Stimulated activated CD8-positive, alpha-beta memory T cell treated with anti-CD3 and anti-CD28 coated beads, Interleukin-12 subunit alpha, Interleukin-12 subunit beta, amount 100 ng/mL, for 1 hour (primary cell): ENCODE data around the gene BCAS3.
"Not testable (repeated sequence)": the region's sequence is repeated elsewhere in the genome, so short reads cannot be mapped to it uniquely, and the experiment has no call there.

Experiments
- DNase-seq: peaks from one replicate; pipeline ENCODE4 v3.0.0-alpha.2; 2020; ENCODE audit warnings: low read depth

Gene BCAS3

GRCh38 chr17:61130330-61130729 is 452.7 kb downstream of the BCAS3 start:
- no peak for DNase-seq

DNA sequence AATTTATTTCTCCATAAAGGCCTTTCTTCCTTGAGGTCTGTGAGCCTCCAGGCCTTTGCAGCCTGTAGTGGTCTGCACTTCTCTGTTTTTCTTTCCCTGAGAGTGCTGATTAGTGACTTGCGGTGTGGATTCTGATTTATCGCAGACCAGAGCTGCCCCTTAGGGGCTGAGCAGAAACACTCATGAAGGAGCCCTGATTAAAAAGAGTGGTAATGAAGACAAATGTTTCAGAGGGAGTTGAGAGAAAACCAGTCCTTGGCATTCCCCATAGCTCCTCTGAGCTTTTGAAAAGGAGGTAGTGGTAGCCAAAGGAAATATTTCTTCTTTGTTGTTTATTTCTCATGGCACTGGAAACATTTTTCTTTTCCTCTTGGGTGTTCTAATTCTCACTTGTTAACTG is 453.9 kb downstream of the BCAS3 start:
- no peak for DNase-seq

GRCh38 chr17:61132524-61132923 is 454.9 kb downstream of the BCAS3 start:
- DNase-seq: no peak

DNA sequence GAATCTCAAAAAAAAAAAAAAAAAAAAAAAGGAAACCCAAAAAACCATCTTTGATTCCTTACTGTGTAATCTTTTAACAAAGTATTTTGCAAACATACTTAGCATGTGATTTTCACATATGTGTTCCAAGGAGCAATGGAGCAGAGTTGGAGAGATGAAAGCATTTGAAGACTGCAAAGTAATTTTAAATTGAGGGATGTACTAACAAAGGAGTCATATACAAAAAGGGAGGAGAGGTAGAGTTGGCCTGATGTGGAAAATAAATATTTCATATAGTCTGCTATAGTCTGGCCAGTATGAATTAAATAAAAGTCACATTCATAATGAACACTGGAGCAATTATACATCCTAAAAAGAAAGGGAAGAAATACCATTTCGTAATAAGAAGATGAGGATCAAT is 456.2 kb downstream of the BCAS3 start:
- DNase-seq: no peak

DNA sequence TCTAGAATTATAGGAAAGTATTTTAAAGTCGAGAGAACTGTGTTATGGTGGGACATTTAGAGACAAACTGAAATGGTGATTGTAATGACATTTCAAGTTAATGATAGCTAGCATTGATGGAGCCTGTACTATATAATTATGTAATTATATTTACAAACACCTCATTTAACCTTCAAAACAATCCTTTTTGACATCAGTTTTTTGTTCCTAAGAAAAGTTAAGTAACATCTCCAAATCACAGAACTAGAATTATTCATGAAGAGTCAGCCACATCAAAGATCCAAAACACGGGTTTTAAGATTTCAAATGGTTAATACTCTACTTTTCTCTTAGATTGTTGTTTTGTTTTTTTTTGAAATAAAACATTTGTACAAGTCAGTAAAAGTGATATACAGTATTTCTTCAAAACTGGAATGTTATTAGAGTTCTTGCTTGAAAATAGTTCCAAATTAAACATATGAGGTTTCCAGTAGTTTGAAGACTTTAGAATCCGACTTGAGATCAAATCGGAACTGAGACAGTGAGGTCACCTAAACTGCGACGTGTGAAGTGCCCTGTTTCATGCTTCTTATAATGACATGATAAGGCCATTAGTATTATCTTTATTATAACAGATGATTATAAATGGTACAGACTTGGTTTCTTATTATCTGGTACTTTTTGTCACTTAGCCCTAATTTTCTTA is 457.0 kb downstream of the BCAS3 start:
- DNase-seq: no peak

DNA sequence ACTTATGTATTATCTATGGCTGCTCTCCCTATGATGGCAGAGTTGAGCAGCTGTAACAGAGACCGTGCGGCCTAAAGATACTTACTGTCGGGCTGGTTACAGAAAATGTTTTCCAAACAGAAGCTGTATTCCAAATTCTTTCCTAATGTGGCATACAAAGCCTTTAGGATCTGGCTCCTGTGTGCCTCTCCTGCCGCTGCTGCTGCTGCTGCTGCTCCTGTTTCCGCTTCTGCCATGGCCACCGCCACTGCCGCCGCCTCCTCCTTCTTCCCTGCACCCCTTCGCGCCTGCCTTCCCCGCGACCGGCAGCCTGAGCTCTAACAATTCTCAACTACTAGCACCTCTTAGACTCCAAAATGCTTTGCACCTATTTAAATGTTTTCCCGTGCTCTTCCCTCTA is 458.1 kb downstream of the BCAS3 start:
- no peak for DNase-seq

DNA sequence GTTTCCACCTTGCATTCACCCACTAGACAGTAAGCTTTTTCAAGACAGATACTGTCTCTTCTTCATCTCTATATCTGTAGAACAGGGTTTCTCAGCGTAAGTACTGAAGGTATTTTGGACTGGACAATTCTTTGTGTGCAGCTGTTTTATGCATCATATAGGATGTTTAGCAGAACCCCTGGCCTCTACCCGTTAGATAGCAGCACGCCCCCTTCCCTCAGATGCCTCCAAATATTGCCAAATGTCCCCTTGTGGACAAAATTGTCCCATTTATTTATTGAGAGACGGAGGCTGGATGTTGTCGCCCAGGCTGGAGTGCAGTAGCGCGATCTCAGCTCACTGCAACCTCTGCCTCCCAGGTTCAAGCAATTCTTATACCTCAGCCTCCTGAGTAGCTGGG is 458.6 kb downstream of the BCAS3 start:
- DNase-seq: no peak

- peak; percentile 32 for DNase-seq
Measured at GRCh38 chr17:61139219-61139618, 461.6 kb downstream of the BCAS3 start.

DNA sequence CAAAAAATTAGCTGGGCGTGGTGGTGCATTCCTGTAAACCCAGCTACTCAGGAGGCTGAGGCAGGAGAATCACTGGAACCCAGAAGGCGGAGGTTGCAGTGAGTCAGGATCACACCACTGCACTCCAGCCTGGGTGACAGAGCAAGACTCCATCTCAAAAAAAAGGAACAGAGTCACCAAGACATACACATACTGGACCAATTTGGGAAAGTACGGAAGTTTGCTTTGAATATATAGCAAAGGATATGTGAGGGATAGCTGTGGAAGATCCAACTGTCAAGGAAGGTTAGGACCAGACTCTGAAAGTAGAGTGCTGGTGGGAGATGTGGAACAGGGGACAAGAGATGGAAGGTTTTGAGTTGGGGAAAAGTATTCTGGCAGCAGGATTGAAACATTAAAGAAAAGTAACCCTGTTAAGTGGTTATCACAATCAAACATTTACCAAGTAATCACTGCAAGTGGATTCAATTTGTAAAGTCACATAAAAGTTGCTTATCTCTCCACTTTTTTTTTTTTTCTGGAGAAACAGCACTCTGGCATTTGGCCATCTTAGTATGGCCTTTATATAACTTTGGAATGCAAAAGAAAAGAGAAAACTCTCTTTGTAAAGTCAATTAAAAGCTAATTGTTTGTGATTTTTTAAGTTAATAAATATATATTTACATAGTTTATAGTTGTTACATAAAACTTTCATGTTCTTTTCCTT is 462.6 kb downstream of the BCAS3 start:
- DNase-seq: no peak

DNA sequence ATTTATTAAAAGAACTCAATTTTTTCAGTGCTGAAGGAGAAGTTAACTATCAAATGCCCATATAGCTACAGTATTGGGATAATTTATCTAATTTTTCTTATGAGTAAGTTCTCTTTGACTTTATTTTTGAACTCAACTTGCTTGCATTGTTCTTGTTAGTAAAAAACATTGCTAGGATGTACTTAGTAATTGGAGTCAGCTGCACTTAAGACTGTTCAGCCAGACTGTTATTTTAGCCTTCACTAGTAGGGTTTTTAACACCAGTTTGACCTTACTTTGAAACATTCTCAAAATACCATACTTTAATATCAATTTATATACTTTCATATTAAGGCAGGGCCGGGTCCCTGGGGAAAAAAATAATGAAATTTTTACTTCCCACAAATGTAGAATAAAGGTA is 465.4 kb downstream of the BCAS3 start:
- no peak for DNase-seq

- DNase-seq: no peak
Measured at GRCh38 chr17:61144137-61144536, 466.5 kb downstream of the BCAS3 start.

DNA sequence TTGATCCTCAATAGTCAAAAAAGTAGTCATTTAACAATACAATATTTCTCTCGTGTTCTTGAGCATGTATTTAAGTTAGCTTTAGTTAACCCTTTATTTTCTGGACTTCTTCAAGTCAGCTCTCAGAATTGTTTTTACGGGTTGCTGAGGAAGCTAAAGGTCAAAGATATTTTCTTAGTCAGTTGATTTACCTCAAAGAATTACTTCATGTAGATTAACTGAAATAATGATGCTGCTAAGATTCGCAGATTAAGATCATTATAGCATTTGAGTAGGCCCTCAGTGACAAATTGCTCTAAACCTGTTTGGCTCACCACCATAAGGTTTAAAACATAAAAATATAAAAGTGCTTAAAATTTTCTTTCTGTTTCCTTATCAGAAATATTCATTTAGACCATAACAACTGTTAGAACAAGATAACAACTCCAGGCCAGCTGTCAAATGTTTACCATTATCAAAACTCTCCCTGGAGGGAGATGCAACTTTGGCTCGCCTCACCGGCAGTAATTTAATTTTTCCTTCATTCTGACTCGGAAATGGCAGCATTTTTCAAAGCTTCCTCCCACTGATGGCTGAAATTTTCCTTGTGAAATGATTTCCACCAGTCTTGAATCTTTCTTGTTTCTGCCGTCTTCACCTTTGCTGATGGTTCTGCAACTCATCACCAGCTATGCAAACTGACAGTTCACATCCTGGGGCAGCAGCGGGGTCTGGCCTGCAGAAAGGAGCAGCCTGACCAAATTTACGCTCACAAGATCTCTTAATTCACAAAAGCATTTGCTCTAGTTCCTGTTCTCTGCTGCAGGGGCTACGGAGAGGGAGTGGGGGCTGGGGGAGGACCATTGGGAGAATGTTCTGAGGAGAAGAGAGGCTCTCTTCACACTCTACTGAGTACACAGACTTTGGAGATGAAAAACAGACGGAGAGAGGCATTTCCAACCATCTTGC is 467.2 kb downstream of the BCAS3 start:
- DNase-seq: no peak

- DNase-seq: not testable (repeated sequence)
Measured at GRCh38 chr17:61146833-61147232, 469.2 kb downstream of the BCAS3 start.

- no peak for DNase-seq
Measured at GRCh38 chr17:61149106-61149825, 471.6 kb downstream of the BCAS3 start.

DNA sequence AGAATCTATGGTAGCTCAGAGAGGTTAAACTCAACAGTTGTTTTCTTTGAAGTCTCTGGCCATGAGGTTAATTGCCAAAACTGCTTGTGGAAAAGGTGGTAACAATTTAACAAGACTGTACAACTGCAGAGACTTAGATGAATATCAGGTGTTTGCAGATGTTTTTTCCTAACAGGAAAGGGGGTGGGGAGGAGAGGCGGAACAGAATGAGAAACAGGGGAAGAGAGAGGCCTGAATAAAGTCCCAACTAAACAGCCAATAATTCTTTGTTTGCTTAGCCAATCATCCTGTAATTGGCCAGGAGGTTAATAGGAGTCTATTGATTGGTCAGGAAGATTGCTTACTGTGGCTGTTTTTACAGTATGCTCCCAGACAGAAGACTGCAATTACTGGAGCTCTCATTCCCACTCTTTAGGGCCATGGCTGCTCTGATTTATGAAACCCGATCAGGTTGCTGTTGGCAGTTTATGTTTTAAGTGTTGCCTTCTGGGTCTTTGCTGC is 472.3 kb downstream of the BCAS3 start:
- DNase-seq: no peak

DNA sequence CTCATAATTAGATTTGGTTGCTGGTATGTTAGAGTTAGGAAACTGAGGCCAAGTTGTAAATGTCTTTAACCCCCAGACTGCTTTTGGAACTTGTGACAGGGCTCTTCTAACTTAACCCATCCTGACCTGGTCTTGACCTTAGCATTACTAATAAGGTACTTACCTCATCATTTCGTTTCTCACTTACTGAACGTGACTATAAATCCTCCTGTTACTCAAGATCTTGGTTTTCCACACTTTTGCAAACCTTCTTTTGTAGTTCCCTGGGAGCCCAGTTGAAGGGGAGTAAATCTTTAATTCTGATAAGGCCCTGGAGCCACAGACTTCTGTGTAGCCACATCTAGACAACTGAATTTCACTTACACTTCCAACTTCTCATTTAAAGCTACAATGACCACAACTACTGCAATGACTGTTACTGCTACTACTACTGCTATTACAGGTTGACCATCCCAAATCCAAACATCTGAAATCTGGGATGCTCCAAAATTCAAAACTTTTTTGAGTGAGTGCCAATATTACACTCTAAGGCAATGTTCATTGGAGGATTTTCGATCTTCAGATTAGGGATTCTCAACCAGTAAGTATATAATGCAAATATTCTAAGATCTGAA is 473.1 kb downstream of the BCAS3 start:
- no peak for DNase-seq

- DNase-seq: no peak
Measured at GRCh38 chr17:61152898-61153297, 475.2 kb downstream of the BCAS3 start.

DNA sequence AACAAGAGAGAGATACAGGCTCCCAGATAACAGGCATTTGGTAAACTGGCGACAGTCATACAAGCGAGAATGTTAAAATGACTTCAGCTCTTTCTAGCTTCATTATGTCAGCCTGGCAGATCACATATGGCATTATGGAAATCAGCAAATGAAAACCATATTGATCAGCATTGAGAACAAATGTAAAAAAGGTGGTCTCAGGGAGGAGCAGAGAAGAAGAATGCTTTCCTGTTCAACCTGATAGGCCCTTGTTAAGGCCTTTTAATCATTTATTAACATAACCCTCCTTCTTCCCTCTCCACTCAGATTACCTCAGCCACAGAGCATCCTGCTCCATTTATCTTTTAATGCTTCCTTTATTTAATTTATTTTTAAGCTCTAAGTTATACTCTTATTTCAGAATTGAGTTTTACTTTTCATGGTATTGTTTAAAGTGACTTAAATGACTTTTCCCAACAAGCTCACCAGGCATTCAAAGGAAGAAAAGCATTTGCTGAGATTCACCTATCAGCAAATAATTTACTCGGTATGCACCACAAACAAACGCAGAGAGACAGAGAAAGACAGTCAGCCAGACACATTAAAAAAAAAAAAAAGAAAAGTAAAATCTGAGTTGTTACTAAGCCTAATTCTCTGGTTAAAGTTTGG is 478.1 kb downstream of the BCAS3 start:
- DNase-seq: no peak

DNA sequence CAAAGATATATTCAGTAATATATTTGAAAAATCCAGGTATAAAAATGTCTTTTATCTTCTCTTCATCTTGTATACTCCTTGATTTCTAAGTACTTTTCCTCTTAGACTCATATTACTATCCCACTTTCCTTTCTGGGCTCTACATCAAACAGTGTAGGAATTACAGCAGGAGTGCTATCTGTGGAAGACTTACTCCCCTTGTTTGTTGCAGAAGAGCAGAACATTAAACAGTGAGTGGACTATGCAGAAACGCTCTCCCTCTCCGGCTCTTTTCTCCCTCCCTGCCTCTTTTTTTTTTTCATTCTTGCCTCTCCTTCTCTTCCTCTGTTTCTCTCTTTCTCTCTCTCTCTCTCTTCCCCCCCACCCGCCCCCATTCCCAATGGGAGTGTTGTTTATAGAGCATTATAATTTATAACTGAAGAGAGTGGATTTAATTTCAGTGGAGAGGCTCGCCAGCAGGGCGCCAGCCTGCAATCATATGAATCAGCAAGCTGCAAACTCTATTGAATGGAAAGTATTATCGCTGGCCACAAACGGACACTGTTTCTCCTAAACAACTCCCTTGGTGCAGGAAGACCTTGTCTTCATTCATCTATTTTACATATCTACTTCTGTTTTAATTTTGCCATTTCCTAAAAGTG is 479.7 kb downstream of the BCAS3 start:
- no peak for DNase-seq

- no peak for DNase-seq
Measured at GRCh38 chr17:61158376-61158775, 480.7 kb downstream of the BCAS3 start.
